ENCODE data around the gene ZNF584.

DNA sequence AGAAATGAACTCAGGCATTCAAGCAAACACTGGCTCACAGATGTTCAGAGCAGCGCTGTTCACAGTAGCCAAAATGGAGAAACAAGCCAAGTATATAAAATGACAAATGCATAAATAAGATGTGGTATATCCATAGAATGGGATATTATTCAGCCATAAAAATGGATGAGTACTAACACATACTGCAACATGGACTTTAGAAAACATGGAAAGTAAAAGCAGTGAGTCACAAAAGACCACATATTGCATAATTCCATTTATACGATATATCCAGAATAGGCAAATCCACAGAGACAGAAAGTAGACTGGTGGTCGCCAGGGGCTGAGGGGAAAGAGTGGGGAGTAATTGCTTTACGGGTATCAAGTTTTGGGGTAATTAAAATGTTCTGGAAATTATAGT lies 34.2 kb upstream of the ZNF584 start:
- TF ChIP-seq, protein P1, sequence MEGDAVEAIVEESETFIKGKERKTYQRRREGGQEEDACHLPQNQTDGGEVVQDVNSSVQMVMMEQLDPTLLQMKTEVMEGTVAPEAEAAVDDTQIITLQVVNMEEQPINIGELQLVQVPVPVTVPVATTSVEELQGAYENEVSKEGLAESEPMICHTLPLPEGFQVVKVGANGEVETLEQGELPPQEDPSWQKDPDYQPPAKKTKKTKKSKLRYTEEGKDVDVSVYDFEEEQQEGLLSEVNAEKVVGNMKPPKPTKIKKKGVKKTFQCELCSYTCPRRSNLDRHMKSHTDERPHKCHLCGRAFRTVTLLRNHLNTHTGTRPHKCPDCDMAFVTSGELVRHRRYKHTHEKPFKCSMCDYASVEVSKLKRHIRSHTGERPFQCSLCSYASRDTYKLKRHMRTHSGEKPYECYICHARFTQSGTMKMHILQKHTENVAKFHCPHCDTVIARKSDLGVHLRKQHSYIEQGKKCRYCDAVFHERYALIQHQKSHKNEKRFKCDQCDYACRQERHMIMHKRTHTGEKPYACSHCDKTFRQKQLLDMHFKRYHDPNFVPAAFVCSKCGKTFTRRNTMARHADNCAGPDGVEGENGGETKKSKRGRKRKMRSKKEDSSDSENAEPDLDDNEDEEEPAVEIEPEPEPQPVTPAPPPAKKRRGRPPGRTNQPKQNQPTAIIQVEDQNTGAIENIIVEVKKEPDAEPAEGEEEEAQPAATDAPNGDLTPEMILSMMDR (IDR thresholded peaks at IDR 0.05), result no peak
- TF ChIP-seq POLR2A (IDR thresholded peaks at IDR 0.05) (no peak), POLR2AphosphoS5 (IDR thresholded peaks at IDR 0.05; ENCODE audit: insufficient read depth in 1 of 2, low read depth in 1 of 2) (no peak)

Data from vagina (tissue), 2 donors.